A549 (cell line): ENCODE measurements around the gene GSX1.

Source experiments
- CHD2 ChIP-seq: fragments of 150-350 bp; IDR thresholded peaks from 2 replicates; pipeline ENCODE4 v1.6.1; 2014; ENCODE audit warnings: low read length; ENCODE audit not compliant: partially characterized antibody
- CTCF ChIP-seq: fragments of >200 bp; sonication (Bioruptor Twin); formaldehyde crosslinking; IDR thresholded peaks from 3 replicates; pipeline ENCODE4 v1.5.1; 2016
- REST ChIP-seq: fragments of 200-600 bp; sonication (generic); IDR thresholded peaks from 2 replicates; pipeline ENCODE4 v1.6.1; 2016; ENCODE audit warnings: antibody characterized with exemption, mild to moderate bottlenecking, moderate library complexity

- TF ChIP-seq CTCF: no peak
- TF ChIP-seq REST: no peak
- no peak for TF ChIP-seq CHD2
These were observed 21.5 kb downstream of the GSX1 start for GRCh38 chr13:27813826-27814225.
